AG08395 (cell line): Measurements from ENCODE around the gene H2AZ2.
A peak's percentile ranks its signal among the peaks of the same experiment; 100 is the strongest.
"Not testable (repeated sequence)": the region's sequence is repeated elsewhere in the genome, so short reads cannot be mapped to it uniquely, and the experiment has no call there.

ENCODE experiments used
- DNase-seq: peaks from one replicate; pipeline ENCODE4 v3.0.0; 2012; ENCODE audit warnings: mixed read lengths, low spot score

H2AZ2 gene

GRCh38 chr7:44814919-44815318, 33.0 kb downstream of the H2AZ2 start:
- no peak for DNase-seq

DNA sequence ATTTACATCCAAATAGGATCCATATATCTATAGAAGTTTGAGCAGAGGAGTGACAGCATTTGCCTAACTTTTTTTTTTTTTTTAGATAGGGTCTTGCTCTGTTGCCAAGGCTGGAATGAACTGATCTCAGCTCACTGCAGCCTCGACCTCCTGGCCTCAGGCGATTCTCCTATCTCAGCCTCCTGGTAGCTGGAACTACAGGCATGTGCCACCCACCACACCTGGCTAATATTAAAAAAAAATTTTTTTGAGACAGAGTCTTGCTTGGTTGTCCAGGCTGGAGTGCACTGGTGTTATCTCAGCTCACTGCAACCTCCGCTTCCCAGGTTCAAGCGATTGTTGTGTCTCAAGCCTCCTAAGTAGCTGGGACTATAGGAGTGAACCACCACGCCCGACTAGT, 36.3 kb downstream of the H2AZ2 start:
- no peak for DNase-seq

DNA sequence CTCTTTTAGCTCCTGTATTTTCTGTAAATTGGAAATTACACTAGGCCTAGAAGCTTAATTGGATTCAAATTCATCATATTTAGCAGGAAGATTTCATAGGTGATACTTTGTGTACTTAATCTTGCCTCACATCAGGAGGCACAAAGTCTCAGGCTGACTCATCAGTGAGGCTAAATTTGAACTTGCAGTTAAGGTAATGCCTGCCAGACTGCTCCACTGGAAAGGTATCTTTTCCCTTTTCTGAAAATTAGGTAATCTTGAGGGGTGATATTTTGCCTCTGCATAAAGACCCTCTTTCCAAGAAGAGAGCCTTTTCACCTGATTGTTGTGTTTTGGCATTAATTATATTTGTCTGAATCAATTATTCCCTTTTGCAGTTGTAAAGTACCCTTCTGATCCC, 36.8 kb downstream of the H2AZ2 start:
- no peak for DNase-seq

GRCh38 chr7:44808914-44809393, 38.9 kb downstream of the H2AZ2 start:
- DNase-seq: no peak

DNA sequence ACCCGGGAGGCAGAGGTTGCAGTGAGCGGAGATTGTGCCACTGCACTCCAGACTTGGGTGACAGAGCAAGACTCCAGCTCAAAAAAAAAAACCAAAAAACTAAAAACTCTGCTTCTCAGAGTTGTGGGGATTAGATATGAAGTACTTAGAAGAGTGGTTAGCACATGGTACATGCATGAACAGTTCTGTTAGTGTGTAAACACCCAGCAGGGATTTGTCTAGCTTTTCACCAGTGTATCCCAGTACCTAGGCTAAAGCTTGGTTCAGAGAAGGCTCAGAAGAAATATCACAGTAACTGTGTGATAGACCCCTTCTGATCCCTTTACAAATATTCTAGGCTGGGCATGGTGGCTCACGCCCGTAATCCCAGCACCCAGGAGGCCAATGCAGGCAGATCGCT, 41.9 kb downstream of the H2AZ2 start:
- no peak for DNase-seq

- not testable (repeated sequence) for DNase-seq
Measured at GRCh38 chr7:44803828-44804519, 43.9 kb downstream of the H2AZ2 start.

- no peak for DNase-seq
Measured at GRCh38 chr7:44802418-44803025, 45.4 kb downstream of the H2AZ2 start.

DNA sequence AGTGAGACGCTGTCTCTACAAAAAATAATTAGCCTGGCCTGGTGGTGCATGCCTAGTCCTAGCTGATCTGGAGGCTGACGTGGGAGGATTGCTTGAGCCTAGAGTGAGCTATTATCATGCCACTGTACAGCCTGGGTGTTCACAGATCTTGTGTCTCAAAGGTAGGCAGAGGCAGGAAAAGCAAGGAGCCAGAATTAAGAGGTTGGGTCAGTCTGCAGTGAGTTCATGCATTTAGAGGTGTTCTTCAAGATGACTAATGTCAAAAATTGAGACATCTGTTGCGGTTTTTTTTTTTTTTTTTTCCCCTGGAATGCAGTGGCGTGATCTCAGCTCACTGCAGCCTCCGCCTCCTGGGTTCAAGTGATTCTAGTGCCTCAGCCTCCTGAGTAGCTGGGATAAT, 46.0 kb downstream of the H2AZ2 start:
- peak; percentile 31 for DNase-seq

DNA sequence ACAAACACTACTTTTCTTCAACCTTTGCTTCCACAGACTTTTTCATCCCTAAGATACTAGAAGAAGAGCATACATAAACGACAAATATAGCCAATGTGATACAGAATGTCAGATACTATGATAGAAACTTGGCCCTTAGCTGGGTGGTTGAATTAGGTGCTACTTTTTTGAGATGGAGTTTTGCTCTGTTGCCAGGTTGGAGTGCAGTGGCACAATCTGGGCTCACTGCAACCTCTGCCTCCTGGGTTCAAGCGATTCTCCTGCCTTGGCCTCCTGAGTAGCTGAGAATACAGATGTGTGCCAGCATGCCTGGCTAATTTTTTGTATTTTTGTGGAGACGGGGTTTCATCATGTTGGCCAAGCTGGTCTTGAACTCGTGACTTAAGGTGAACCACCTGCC, 47.9 kb downstream of the H2AZ2 start:
- DNase-seq: no peak

- DNase-seq: no peak
Measured at GRCh38 chr7:44798649-44799305, 49.1 kb downstream of the H2AZ2 start.

DNA sequence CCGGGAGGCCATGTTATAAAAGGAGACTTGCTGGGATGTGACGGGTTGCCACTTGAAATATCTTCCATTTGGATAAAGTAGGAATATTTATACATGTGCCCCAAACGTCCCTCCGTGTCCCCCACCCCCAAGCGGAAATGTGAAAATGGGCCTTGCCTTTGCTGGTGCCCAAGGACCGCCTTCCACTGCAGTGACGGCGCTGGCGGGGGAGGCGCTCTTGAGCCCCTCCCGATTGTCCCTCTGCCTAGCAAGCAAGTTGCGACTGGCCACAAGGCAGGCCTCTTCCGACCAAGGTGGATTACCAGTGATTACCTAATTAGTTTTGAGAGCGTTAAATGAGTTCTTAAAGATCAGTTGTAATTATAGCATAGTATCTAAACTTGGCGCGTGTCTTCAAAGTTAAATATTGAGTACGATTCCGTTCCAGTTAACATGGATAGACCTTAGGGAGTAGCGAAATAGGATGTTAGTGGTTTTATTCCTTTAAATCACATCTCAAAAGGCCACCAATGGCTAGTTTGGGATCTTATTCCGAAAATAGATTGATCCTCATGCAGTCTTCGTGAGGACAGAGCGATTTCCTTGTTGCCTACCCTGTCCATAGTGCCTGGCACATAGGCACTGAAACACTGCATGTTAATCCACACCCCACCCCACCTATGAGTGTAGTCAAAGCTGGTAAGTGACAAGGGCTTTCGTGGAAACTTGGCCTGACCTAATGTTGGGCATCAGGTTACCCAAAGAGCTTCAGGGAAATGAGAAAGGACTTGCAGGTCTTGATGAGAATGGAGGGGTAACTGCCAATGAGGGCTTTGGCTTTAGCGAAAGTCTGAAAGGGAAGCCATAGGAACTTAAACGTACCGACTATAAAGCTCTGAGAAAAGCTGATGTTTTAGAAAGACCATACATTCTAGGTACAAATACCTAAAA, 50.3 kb downstream of the H2AZ2 start:
- DNase-seq: peak; percentile 79

- peak; percentile 100 for DNase-seq
Measured at GRCh38 chr7:44796504-44797328, 51.2 kb downstream of the H2AZ2 start, which contains the start of gene PPIA. TSS of gene PPIA (plus strand) at chr7:44796681. CDS start at chr7:44796725, 44 bp downstream.

DNA sequence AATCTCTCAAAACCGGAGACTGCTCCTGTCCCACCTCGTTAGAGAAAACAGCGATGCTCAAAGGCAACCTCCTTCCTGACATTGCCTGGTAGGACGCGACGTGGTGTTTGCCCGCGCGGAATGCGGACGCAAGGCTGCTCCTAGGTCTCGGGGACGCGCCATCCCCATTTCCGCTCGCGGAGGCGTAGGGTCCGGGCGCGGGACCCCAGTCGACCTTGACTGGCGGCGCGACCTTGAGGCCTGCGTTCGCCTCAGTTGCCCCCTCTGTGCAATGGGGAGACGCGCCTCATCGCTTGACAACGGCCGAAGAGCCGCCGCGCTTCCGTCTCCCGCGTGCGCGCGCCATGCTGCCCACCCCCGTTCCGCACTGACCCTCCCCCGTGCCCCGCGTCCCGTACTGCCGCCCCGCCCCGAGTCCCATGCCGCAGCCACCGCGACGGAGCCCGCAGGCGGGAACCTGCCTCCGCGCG, 51.8 kb downstream of the H2AZ2 start:
- peak; percentile 44 for DNase-seq

DNA sequence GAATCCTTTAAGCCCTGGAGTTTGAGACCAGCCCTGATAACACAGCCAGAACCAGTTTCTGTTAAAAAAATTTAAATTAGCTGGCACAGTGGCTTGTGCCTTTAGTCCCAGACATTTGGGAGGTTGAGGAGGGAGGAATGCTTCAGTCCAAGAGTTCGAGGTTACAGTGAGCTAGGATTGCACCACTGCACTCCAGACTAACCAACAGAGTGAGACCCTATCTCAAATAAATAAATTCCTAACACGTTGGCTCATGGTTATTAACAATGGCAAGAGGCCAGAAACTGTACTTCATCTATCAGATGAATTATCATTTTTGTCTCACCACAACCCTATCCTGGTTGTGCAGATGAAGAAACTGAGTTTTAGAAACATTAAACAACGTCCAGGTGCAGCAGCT, 53.6 kb downstream of the H2AZ2 start:
- DNase-seq: no peak

- DNase-seq: no peak
Measured at GRCh38 chr7:44793919-44794318, 54.0 kb downstream of the H2AZ2 start.

DNA sequence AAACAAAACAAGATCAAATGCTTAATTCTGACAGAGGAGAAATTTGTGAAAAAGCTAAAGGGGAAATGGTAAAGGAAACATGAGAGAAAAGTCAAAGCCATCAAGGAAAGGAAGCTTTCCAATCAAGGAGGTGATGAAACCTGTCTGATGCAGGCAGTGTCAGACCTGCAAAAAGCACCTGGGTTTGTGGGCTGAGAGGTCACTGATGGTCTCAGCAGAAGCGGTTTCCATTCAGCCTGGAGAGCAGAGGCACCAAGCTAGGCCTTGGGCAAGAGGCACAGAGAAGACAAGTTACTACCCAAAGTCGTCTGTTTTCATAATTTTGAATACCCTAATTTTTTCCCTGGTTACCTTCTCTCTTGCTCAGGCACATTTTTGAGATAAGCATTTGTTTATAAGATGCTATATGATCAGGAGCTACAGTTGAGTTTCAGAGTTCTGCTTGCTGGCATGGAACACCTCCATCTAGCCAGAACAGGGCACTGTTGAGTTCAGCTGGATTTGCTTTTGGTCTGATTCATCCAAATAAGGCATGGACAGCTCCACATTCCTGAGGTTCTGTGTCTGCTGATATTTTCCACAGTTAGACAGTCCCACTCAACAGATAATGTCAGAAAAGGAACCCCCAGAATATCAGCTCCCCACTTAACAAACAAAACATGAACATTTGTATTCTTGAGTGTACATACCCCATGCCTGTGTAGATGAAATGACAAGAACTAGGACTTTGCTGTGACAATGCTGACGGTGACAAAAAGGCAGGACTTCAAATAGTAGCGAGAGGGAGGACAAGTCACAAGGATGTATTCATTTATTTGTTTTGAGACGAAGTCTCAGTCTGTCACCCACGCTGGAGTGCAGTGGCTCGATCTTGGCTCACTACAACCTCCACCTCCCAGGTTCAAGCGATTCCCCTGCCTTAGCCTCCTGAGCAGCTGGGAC, 56.3 kb downstream of the H2AZ2 start:
- DNase-seq: peak; percentile 77

GRCh38 chr7:44789990-44790389, 57.9 kb downstream of the H2AZ2 start:
- no peak for DNase-seq

GRCh38 chr7:44787762-44788161, 60.1 kb downstream of the H2AZ2 start:
- DNase-seq: no peak

- DNase-seq: no peak
Measured at GRCh38 chr7:44787041-44787440, 60.8 kb downstream of the H2AZ2 start.

GRCh38 chr7:44785218-44785617, 62.7 kb downstream of the H2AZ2 start:
- DNase-seq: not testable (repeated sequence)
